Effector memory CD4-positive, alpha-beta T cell (primary cell): ENCODE measurements around the gene GCSAML.

ENCODE experiments used
- DNase-seq, 3 donors: peaks; one replicate each; pipeline ENCODE4 v3.0.0-alpha.2; 2020
- H3K27ac ChIP-seq: 2 replicates; pipeline ENCODE4 v1.7.0; 2013; ENCODE audit warnings: mild to moderate bottlenecking, low read length, moderate library complexity; ENCODE audit not compliant: insufficient read depth, poor library complexity, severe bottlenecking
- H3K27me3 ChIP-seq: replicated peaks from 2 replicates; pipeline ENCODE4 v1.7.0; 2013; ENCODE audit warnings: mild to moderate bottlenecking, low read length; ENCODE audit not compliant: insufficient read depth, control insufficient read depth, poor library complexity, severe bottlenecking
- H3K36me3 ChIP-seq: 2 replicates; pipeline ENCODE4 v1.7.0; 2013; ENCODE audit warnings: mild to moderate bottlenecking, low read length, moderate library complexity; ENCODE audit not compliant: control insufficient read depth, insufficient read depth
- H3K4me1 ChIP-seq: 2 replicates; pipeline ENCODE4 v1.7.0; 2013; ENCODE audit warnings: low read length, mild to moderate bottlenecking; ENCODE audit not compliant: control insufficient read depth, insufficient read depth, poor library complexity, severe bottlenecking
- H3K4me3 ChIP-seq: 2 replicates; pipeline ENCODE4 v1.7.0; 2013; ENCODE audit warnings: low read length, low read depth, mild to moderate bottlenecking; ENCODE audit not compliant: insufficient read depth, poor library complexity, severe bottlenecking
- H3K9me3 ChIP-seq: 2 replicates; pipeline ENCODE4 v1.7.0; 2013; ENCODE audit warnings: mild to moderate bottlenecking, low read length, moderate library complexity; ENCODE audit not compliant: control insufficient read depth

Gene GCSAML

DNA sequence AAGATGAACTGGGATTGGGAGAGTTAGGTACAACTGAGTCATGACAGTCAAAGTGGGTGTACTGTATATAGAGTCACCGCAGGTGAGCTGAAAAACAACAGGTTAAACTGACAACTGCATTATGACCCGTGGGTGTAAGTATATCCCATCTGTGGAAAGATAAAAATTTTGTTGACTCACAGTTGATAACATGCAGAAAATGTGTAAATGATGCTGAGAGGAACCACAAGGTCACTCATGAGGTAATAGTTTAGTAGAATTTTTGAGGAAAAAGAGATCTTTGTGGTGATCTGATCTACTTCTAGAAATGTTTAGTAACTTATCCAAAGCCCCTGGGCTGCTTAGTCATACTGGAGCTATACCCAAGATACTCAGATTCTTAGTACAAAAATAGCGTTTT, 13.5 kb upstream of the GCSAML start:
- Histone ChIP-seq H3K27ac (no peak overlapping the region), H3K27me3 (no peaks in the 10 kb centered on the region), H3K4me1 (no peaks in the 10 kb centered on the region), H3K9me3 (no peaks in the 10 kb centered on the region), H3K36me3 (no peaks in the 10 kb centered on the region), H3K4me3 (no peak overlapping the region)
- no peak for DNase-seq

DNA sequence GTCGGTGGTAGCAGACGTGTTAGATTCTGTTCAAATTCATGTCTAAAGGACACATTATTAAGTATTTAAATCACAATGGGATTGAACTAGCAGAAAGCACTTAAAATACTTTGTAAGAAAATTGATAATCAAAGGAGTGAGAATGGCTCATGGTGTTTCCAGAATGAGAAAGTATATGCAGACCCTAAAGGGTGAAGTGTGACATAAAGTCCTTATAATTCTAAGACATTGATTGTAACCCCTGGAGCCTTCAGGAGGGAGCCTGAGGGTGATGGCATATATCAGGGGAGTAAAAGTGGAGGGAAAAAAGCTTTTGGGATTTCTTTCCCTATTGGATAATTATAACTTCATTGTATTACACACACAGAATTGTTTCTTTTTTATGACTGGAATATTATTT, 12.6 kb upstream of the GCSAML start, which contains the start of gene OR2C3:
TSS of gene OR2C3 (minus strand) at position 101 of the 400 bp plus-strand sequence. CDS start 3,929 bp downstream, outside the sequence.
- Histone ChIP-seq H3K27me3 (no peaks in the 10 kb centered on the region), H3K36me3 (no peaks in the 10 kb centered on the region), H3K9me3 (no peaks in the 10 kb centered on the region), H3K27ac (no peak within 1 kb of the TSS), H3K4me3 (no peak within 1 kb of the TSS), H3K4me1 (no peaks in the 10 kb centered on the region)
- DNase-seq, result no peak

DNA sequence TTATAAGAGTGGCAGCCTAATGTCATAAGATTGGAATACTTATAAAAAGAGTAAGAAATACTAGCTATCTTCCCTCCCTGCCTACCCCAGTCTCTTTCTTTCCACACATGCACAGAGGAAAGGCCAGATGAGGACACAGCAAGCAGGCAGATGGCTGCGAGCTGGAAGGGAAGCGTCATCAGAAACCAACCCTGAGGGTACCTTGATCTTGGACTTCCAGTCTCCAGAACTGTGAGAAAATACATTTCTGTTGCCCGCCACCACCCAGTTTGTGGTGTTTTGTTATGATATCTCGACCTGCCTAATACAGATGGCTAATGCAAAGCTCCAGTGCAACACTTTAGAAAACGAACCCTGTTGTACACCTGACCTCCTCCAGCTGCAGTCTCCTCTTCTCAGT, 10.4 kb upstream of the GCSAML start:
- no peaks in the 10 kb centered on the region for H3K27me3 ChIP-seq
- no peaks in the 10 kb centered on the region for H3K4me1 ChIP-seq
- no peak for DNase-seq
- H3K36me3 ChIP-seq, result no peaks in the 10 kb centered on the region
- H3K9me3 ChIP-seq, result no peaks in the 10 kb centered on the region
- no peak overlapping the region for H3K4me3 ChIP-seq
- no peak overlapping the region for H3K27ac ChIP-seq

DNA sequence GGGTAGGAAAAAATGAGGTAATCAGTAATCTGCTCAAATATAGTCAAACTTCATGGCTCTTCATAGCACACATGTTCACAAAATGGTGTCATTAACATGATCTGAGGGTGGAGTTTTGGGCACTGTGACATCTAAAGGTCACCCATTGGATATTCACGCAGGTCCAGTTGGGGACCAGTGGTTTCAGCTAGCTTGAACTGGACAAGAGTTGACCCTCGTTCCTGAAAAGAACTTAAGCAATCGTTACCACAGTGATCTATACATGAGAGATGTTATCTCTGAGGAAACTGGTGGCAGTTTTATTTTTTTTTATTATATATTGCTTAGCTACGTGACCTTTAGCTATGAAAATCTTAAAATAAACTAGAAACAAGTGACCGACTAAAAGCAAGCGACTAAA, 9.7 kb upstream of the GCSAML start:
- no peak for DNase-seq
- no peaks in the 10 kb centered on the region for H3K4me1 ChIP-seq
- no peak overlapping the region for H3K27ac ChIP-seq
- H3K9me3 ChIP-seq, result no peaks in the 10 kb centered on the region
- H3K36me3 ChIP-seq, result no peaks in the 10 kb centered on the region
- H3K27me3 ChIP-seq, result no peaks in the 10 kb centered on the region
- H3K4me3 ChIP-seq, result no peak overlapping the region

DNA sequence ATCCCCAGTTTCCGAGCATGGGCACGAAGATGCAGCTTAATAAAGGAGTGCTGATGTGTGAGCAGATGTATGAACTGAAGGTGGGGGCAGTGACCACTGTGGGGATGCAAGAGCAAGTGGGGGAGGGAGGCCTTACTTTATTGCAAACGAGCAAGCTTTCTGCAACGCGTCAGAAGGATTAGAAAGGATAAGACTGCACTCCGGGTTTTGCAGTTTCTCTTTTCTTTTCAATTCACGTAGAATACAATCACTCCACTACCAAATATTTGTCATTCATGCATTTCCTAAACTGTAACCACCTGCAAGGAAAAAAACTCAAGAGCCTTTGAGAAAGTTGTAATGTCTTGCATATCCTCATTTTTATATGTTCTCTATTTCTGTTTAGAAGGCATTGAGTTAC, 8.4 kb upstream of the GCSAML start:
- Histone ChIP-seq H3K4me3 (no peak overlapping the region), H3K27me3 (no peaks in the 10 kb centered on the region), H3K36me3 (no peaks in the 10 kb centered on the region), H3K27ac (no peak overlapping the region), H3K4me1 (no peaks in the 10 kb centered on the region), H3K9me3 (no peaks in the 10 kb centered on the region)
- no peak for DNase-seq

DNA sequence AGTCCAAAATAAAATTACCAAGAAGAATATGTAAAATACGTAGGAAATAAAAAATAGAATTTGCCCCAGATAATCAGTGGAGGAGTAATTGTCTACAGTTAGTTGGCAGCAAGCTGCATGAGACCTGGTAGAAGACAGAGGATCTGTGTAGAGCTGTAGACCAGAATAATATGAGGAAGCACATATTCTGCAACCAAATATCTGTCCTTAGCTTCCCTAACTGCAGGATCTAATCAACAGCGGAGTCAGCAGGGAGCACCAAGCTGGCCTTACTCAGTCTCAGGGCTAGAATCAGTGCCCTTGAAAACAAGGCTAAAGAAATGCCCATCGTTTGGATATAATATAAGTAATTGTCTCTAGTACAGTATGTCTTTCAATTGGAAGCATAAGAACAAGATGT, 6.1 kb upstream of the GCSAML start:
- H3K27me3 ChIP-seq, result no peaks in the 10 kb centered on the region
- H3K36me3 ChIP-seq, result no peaks in the 10 kb centered on the region
- no peaks in the 10 kb centered on the region for H3K9me3 ChIP-seq
- no peak for DNase-seq
- H3K27ac ChIP-seq, result no peak overlapping the region
- H3K4me1 ChIP-seq, result no peaks in the 10 kb centered on the region
- H3K4me3 ChIP-seq, result no peak overlapping the region

DNA sequence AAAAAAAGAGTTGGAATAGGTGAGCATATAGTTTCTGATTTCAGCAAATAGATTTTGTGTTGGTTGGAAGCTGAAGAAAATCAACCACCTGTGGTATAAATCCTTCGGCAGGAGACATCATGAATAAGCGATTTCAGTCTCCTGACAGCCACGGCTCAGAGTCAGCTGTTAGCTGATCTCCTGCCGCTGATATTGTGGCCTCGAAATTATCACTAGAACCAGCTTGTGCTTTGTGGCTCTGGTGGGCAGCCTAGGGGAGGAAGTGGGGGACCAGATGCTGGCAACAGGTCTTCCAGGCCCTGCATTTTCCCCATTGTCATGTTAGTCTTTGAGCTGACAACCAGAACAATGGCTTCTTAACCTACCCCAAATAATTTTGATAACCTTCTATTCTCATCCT, 842 bp upstream of the GCSAML start:
- Histone ChIP-seq H3K9me3 (no peaks in the 10 kb centered on the region), H3K27me3 (no peaks in the 10 kb centered on the region), H3K27ac (no peak overlapping the region), H3K4me3 (no peak overlapping the region), H3K36me3 (no peaks in the 10 kb centered on the region), H3K4me1 (no peaks in the 10 kb centered on the region)
- DNase-seq, result no peak

DNA sequence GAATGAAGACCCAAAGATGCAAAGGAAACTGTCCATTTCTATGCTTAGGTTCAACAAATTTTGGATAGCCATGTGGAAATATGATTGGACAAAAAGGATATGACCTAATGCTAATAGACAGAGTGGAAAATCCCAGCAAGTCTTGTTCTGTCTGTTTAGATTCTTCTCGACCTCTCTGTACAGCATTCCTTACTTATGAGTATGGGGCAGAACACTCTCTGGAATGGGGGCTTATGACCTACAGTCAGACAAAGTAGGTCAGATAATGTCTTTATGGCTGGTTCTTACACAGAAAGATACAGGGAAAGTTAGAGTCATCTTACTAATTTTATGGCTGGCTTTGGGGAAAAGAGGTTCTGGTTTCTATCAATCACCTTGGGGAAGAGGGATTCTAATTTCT, 2.8 kb downstream of the GCSAML start:
- H3K9me3 ChIP-seq, result no peaks in the 10 kb centered on the region
- DNase-seq, result no peak

DNA sequence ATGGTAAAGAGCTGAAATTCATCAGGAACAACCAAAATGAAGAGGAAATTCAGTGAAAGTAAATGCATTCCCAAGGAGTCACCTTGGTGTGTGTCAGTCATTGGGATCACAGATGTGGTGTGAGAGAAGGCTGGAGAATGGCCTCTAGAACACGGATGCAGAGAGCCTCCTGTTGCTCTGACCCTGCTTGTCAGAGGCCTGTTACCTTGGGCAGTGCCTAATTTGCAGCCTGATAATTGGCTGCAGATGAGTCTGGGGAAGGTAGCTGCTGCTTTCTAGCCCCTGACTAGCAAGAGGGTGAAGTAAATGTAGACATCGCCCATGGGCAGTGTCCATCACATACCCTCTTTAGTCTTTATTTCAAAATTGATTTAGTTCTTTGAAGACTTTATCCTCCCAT, 3.3 kb downstream of the GCSAML start:
- H3K4me3 ChIP-seq, result no peak overlapping the region
- H3K9me3 ChIP-seq, result no peaks in the 10 kb centered on the region
- H3K27me3 ChIP-seq, result no peaks in the 10 kb centered on the region
- H3K27ac ChIP-seq, result no peak overlapping the region
- no peaks in the 10 kb centered on the region for H3K36me3 ChIP-seq
- no peaks in the 10 kb centered on the region for H3K4me1 ChIP-seq
- no peak for DNase-seq

More for the DNA sequence above, 2.8 kb downstream of the GCSAML start:
- Histone ChIP-seq H3K4me1 (no peaks in the 10 kb centered on the region), H3K27me3 (no peaks in the 10 kb centered on the region), H3K4me3 (no peak overlapping the region), H3K27ac (no peak overlapping the region), H3K36me3 (no peaks in the 10 kb centered on the region)

DNA sequence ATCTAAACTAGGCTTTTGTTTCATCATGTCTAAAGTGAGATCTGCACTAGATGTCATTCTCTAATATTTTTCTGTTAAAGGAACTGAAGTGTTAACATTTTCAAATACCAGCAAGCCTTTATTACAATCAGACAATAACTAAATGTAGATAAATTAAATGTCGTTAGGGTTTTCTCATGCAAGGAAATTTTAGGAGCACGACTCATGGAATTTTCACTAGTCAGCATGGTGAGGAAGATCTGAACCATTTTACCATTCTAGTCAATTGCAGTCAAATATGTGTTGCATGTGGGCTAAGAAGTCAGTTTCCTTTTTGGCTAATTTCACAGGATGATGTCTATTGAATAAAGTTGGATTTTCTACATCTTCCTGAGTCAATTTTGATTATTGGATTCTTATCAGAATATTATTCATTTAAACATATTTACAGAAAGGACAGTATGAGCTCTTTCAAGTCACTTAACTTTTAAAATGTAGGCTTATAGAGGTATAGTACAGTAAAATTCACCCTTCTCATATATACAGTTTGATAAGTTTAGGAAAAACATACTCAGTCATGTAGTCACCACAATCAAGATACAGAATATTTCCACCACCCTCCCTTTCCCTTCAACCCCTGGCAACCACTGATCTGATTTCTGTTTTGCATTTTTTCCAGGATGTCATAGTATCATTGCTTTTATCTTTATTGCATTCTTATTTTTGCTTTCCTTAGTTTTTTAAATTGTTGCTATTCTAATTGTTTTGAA, 9.2 kb downstream of the GCSAML start:
- H3K27me3 ChIP-seq, result no peaks in the 10 kb centered on the region
- no peak for DNase-seq
- H3K9me3 ChIP-seq, result no peaks in the 10 kb centered on the region
- H3K27ac ChIP-seq, result no peak overlapping the region
- H3K4me3 ChIP-seq, result no peak overlapping the region
- H3K36me3 ChIP-seq, result no peaks in the 10 kb centered on the region
- H3K4me1 ChIP-seq, result no peaks in the 10 kb centered on the region
